Sigmoid colon (tissue), 7 donors: Measurements from ENCODE around the gene PARVG. TPM values are rescaled to one million over a fixed set of nuclear protein-coding genes. Genes with fewer than 3 reads are reported as not detected.
A peak's percentile ranks its signal among the peaks of the same experiment; 100 is the strongest.

Experiments
- DNase-seq: peaks from one replicate; pipeline ENCODE4 v3.0.0-alpha.2; 2019
- H3K27ac ChIP-seq, 4 donors: fragments of 200-600 bp; sonication (generic); one replicate each; pipeline ENCODE4 v1.5.1; 2016 to 2019; ENCODE audit warnings: mild to moderate bottlenecking in 1 of 4
- H3K27me3 ChIP-seq, 3 donors: fragments of 200-600 bp; sonication (generic); one replicate each; pipeline ENCODE4 v1.5.1; 2019; ENCODE audit warnings: mild to moderate bottlenecking in 1 of 3
- H3K36me3 ChIP-seq, 4 donors: fragments of 200-600 bp; sonication (generic); one replicate each; pipeline ENCODE4 v1.5.1; 2016 to 2019
- H3K4me1 ChIP-seq, 4 donors: fragments of 200-600 bp; sonication (generic); one replicate each; pipeline ENCODE4 v1.5.1; 2017 to 2019
- H3K4me3 ChIP-seq, 4 donors: fragments of 200-600 bp; sonication (generic); one replicate each; pipeline ENCODE4 v1.5.1; 2017 to 2019; ENCODE audit warnings: mild to moderate bottlenecking in 2 of 4, moderate library complexity in 1 of 4
- H3K9me3 ChIP-seq, 4 donors: fragments of 200-600 bp in 3 of 4; sonication (generic) in 3 of 4; one replicate each; pipeline versions ENCODE4 v1.5.1 to v1.6.1; 2013 to 2019
- EP300 ChIP-seq, 4 donors: sonication (generic); formaldehyde crosslinking; IDR thresholded peaks; one replicate each; pipeline ENCODE4 v1.6.1; 2017; ENCODE audit warnings: antibody characterized with exemption in 4 of 4
- POLR2A ChIP-seq, 2 donors: fragments of 450-650 bp; IDR thresholded peaks; one replicate each; pipeline ENCODE4 v1.6.1; 2016; ENCODE audit warnings: antibody characterized with exemption in 2 of 2, mild to moderate bottlenecking in 2 of 2, moderate library complexity in 2 of 2
- POLR2AphosphoS5 ChIP-seq, 4 donors: sonication (generic); formaldehyde crosslinking; IDR thresholded peaks; one replicate each; pipeline ENCODE4 v1.6.1; 2017; ENCODE audit warnings: antibody characterized with exemption in 4 of 4
- WGBS, 2 donors: extraction: QIAGEN DNeasy Blood & Tissue Kit; methylation state at CpG; one replicate each; pipeline ENCODE4 v1.1.7; 2013; 5-methylcytosine and 5-hydroxymethylcytosine counted together
- intact Hi-C: fragments of 100-400 bp; cut with DNase I; formaldehyde crosslinking; loops from one replicate; pipeline ENCODE4 v1.15.1; 2023
- polyA plus RNA-seq, 3 donors: library from polyadenylated mRNA; stranded (reverse); fragments of 200-250 nt; gene quantifications; one replicate each; pipeline ENCODE4 v1.2.3, GENCODE V29; 2013
- total RNA-seq, 4 donors: library from RNA; depleted of rRNA; stranded (reverse); fragments of >200 nt; gene quantifications; one replicate each; pipeline ENCODE4 v1.1.0, GENCODE V29; 2016
- TF ChIP-seq, protein P1 (sequence below), 4 experiments: fragments of 450-650 bp in 3 of 4; fragments of 200-600 bp in 1 of 4; IDR thresholded peaks; one replicate each; pipeline ENCODE4 v1.5.1; 2016 to 2019; ENCODE audit warnings: antibody characterized with exemption in 4 of 4, mild to moderate bottlenecking in 3 of 4, moderate library complexity in 2 of 4
- donor health status: healthy with polysubstance abuse.
- donor health status: Bipolar disorder and iron deficiency.
- donor health status: healthy.

The PARVG gene
- total and polyA plus RNA-seq, 7 donors = 3.0 to 65.1 (median 9.8) TPM

- Histone ChIP-seq H3K36me3 (no peaks in the 10 kb centered on the region), H3K4me1 (peaks cover 0 to 20% (median 12%) of the 10 kb centered on the region in 4 donors), H3K9me3 (peaks cover 0 to 5% (median 0%) of the 10 kb centered on the region in 4 donors), H3K27ac (no peak overlapping the region), H3K4me3 (no peak overlapping the region), H3K27me3 (no peaks in the 10 kb centered on the region)
- no peak for TF ChIP-seq EP300 (IDR thresholded peaks at IDR 0.05)
- no peak for TF ChIP-seq POLR2A (IDR thresholded peaks at IDR 0.05)
- TF ChIP-seq, protein P1, sequence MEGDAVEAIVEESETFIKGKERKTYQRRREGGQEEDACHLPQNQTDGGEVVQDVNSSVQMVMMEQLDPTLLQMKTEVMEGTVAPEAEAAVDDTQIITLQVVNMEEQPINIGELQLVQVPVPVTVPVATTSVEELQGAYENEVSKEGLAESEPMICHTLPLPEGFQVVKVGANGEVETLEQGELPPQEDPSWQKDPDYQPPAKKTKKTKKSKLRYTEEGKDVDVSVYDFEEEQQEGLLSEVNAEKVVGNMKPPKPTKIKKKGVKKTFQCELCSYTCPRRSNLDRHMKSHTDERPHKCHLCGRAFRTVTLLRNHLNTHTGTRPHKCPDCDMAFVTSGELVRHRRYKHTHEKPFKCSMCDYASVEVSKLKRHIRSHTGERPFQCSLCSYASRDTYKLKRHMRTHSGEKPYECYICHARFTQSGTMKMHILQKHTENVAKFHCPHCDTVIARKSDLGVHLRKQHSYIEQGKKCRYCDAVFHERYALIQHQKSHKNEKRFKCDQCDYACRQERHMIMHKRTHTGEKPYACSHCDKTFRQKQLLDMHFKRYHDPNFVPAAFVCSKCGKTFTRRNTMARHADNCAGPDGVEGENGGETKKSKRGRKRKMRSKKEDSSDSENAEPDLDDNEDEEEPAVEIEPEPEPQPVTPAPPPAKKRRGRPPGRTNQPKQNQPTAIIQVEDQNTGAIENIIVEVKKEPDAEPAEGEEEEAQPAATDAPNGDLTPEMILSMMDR (IDR thresholded peaks at IDR 0.05) = no peak
- no peak for TF ChIP-seq POLR2AphosphoS5 (IDR thresholded peaks at IDR 0.05)
- intact Hi-C loops = no loop called here
- DNase-seq = peak; percentile 53
- WGBS, 2 donors = 66 to 84% methylated on average over 16 of the region's 16 CpGs
These were observed 26.7 kb downstream of the PARVG start for GRCh38 chr22:44207173-44207980.

- intact Hi-C loops = no loop called here
- no peak for DNase-seq
- no peak for TF ChIP-seq EP300 (IDR thresholded peaks at IDR 0.05)
- no peak for TF ChIP-seq POLR2AphosphoS5 (IDR thresholded peaks at IDR 0.05)
- TF ChIP-seq, protein P1 (IDR thresholded peaks at IDR 0.05) = no peak
- no peak for TF ChIP-seq POLR2A (IDR thresholded peaks at IDR 0.05)
- H3K4me1 ChIP-seq = peaks cover 0 to 20% (median 14%) of the 10 kb centered on the region in 4 donors
- H3K9me3 ChIP-seq = peaks cover 0 to 5% (median 0%) of the 10 kb centered on the region in 4 donors
- no peak overlapping the region for H3K27ac ChIP-seq
- 66 to 79% methylated on average over 4 of the region's 4 CpGs for WGBS, 2 donors
- H3K4me3 ChIP-seq = no peak overlapping the region
- H3K27me3 ChIP-seq = no peaks in the 10 kb centered on the region
- H3K36me3 ChIP-seq = no peaks in the 10 kb centered on the region
These were observed 27.2 kb downstream of the PARVG start for GRCh38 chr22:44207981-44208317.

DNA sequence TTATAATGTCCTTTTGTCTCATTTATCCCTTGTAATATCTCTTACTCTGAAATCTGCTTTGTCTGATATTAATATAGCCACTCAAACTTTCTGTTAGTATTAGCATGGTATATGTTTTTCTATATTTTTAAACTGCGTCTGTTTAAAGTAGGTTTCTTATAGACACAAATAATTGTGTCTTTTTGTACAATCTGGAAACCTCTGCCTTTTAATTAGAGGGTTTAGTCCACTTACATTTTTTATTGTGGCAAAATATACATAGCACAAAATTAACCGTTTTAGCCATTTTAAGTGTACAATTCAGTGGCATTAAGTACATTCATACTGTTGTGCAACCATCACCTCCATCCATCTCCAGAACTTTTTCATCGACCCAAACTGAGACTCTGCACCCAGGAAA lies 28.6 kb downstream of the PARVG start:
- Histone ChIP-seq H3K27ac (no peak overlapping the region), H3K36me3 (no peaks in the 10 kb centered on the region), H3K4me3 (no peak overlapping the region), H3K27me3 (no peaks in the 10 kb centered on the region), H3K9me3 (peaks cover 0 to 5% (median 0%) of the 10 kb centered on the region in 4 donors), H3K4me1 (peaks cover 0 to 21% (median 14%) of the 10 kb centered on the region in 4 donors)
- intact Hi-C loops = no loop called here
- DNase-seq = no peak
- WGBS, 2 donors = 69 to 89% methylated on average over 3 of the region's 3 CpGs
- TF ChIP-seq POLR2A (IDR thresholded peaks at IDR 0.05) = no peak
- TF ChIP-seq, protein P1 (IDR thresholded peaks at IDR 0.05) = no peak
- TF ChIP-seq EP300 (IDR thresholded peaks at IDR 0.05) = no peak
- TF ChIP-seq POLR2AphosphoS5 (IDR thresholded peaks at IDR 0.05) = no peak

GRCh38 chr22:44210722-44211121 lies 30.0 kb downstream of the PARVG start:
- Histone ChIP-seq H3K4me3 (no peak overlapping the region), H3K27me3 (no peaks in the 10 kb centered on the region), H3K27ac (peak overlapping the region in 1 of 4 donors; percentile 76), H3K4me1 (peaks cover 0 to 21% (median 14%) of the 10 kb centered on the region in 4 donors), H3K36me3 (no peaks in the 10 kb centered on the region), H3K9me3 (peaks cover 0 to 5% (median 0%) of the 10 kb centered on the region in 4 donors)
- intact Hi-C loops = no loop called here
- WGBS, 2 donors = 65 to 74% methylated on average over 4 of the region's 4 CpGs
- peak; percentile 47 for DNase-seq
- TF ChIP-seq POLR2AphosphoS5 (IDR thresholded peaks at IDR 0.05) = no peak
- no peak for TF ChIP-seq EP300 (IDR thresholded peaks at IDR 0.05)
- TF ChIP-seq, protein P1 (IDR thresholded peaks at IDR 0.05) = no peak
- no peak for TF ChIP-seq POLR2A (IDR thresholded peaks at IDR 0.05)
